IMR-90 (cell line): ENCODE results near the gene VEZT. TPM values are rescaled to one million over a fixed set of nuclear protein-coding genes. Genes with fewer than 3 reads are reported as not detected.

Source experiments
- CTCF ChIP-seq: conservative IDR thresholded peaks from 2 replicates; pipeline ENCODE4 v1.5.1; 2012; ENCODE audit warnings: mild to moderate bottlenecking, low read depth, low read length, improper control_type of control experiment
- FOS ChIP-seq: fragments of 150-350 bp; IDR thresholded peaks from 2 replicates; pipeline ENCODE4 v1.6.1; 2016; ENCODE audit warnings: low read depth, low read length
- MAFK ChIP-seq: IDR thresholded peaks from 2 replicates; pipeline ENCODE4 v1.6.1; 2012; ENCODE audit warnings: low read depth, low read length, improper control_type of control experiment
- NFE2L2 ChIP-seq: fragments of 150-350 bp; IDR thresholded peaks from 2 replicates; pipeline ENCODE4 v1.6.1; 2016; ENCODE audit warnings: low read depth, mild to moderate bottlenecking, low read length
- polyA plus RNA-seq, 3 experiments: library from polyadenylated mRNA; depleted of rRNA; stranded (reverse); fragments of >200 nt; gene quantifications; 2 replicates each; pipeline ENCODE4 v1.2.3, GENCODE V29; 2012; ENCODE audit warnings: low replicate concordance in 1 of 3
- total RNA-seq: library from RNA; depleted of rRNA; stranded (reverse); fragments of >200 nt; gene quantifications from 2 replicates; pipeline ENCODE4 v1.2.3, GENCODE V29; 2012

Gene VEZT
- total and polyA plus RNA-seq, 2 of the 4 experiments (the other 2 are of a cell fraction) = 54.5 to 90.2 TPM

GRCh38 chr12:95337146-95337545, 119.5 kb downstream of the VEZT start (continued):
- TF ChIP-seq CTCF (no peak), FOS (no peak), MAFK (no peak), NFE2L2 (no peak)
